SK-N-MC (cell line): ENCODE measurements around the gene BPI.

ENCODE experiments used
- EZH2 ChIP-seq: fragments of 200-600 bp; sonication (generic); IDR thresholded peaks from one replicate; pipeline ENCODE4 v1.6.1; 2017; ENCODE audit warnings: antibody characterized with exemption
- POLR2AphosphoS5 ChIP-seq: IDR thresholded peaks from 2 replicates; pipeline ENCODE4 v1.6.1; 2012; ENCODE audit warnings: mild to moderate bottlenecking, low read depth, low read length, borderline replicate concordance

DNA sequence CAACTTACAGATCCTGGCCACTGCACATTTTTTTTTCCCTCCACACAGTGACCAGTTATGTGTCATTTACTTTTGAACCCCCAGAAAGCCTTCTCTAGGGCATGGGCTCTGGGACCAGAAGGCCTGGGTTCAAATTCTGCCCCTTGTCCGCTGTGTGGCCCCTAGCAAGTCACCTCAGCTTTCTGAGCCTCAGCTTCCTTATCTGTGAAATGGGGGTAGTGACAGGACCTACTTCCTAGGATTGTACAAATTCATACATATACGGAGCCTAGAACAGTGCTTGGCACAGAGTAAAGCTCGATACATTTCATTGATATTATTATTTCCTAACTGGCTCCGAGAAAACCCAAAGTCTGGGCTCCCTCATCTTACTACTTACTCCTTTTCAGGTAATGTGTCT is 1.6 kb downstream of the BPI start:
- no peak for TF ChIP-seq EZH2
- no peak for TF ChIP-seq POLR2AphosphoS5
